Kidney (tissue), 14 donors: Measurements from ENCODE around the gene ASB6. TPM values are rescaled to one million over a fixed set of nuclear protein-coding genes. Genes with fewer than 3 reads are reported as not detected.

Source experiments
- DNase-seq, 5 donors: peaks; one replicate each; pipeline ENCODE4 v3.0.0-alpha.2; 2013 to 2020
- FAIRE-seq: peaks from 2 replicates; lab custom pipeline; 2012; peaks lifted over from hg19 to GRCh38; lab: Jason Lieb, UNC
- H3K27ac ChIP-seq, 2 donors: one replicate each; pipeline ENCODE4 v1.7.0; 2013; ENCODE audit warnings: low read depth in 2 of 2, low read length in 2 of 2, inconsistent platforms in 1 of 2
- H3K27me3 ChIP-seq: one replicate; pipeline ENCODE4 v1.7.1; 2013; ENCODE audit warnings: low read length, inconsistent platforms; ENCODE audit not compliant: control insufficient read depth, insufficient read depth
- H3K36me3 ChIP-seq, 3 donors: one replicate each; pipeline versions ENCODE4 v1.7.0 to v1.7.1; 2013; ENCODE audit warnings: low read length in 3 of 3, control low read depth in 1 of 3, inconsistent platforms in 1 of 3; ENCODE audit not compliant: insufficient read depth in 3 of 3, control insufficient read depth in 2 of 3
- H3K4me1 ChIP-seq, 3 donors: one replicate each; pipeline versions ENCODE4 v1.7.0 to v1.7.1; 2013; ENCODE audit warnings: low read length in 3 of 3, inconsistent platforms in 1 of 3, low read depth in 1 of 3; ENCODE audit not compliant: control insufficient read depth in 2 of 3, insufficient read depth in 2 of 3
- H3K4me3 ChIP-seq, 3 donors: one replicate each; pipeline versions ENCODE4 v1.7.0 to v1.8.1; 2013; ENCODE audit warnings: low read length in 3 of 3, control low read depth in 1 of 3, inconsistent platforms in 1 of 3
- H3K9ac ChIP-seq, 3 donors: one replicate each; pipeline versions ENCODE4 v1.7.0 to v1.7.1; 2013; ENCODE audit warnings: low read length in 3 of 3, control low read depth in 1 of 3, inconsistent platforms in 1 of 3
- H3K9me3 ChIP-seq, 3 donors: one replicate each; pipeline versions ENCODE4 v1.7.0 to v1.7.1; 2013; ENCODE audit warnings: low read length in 3 of 3, control low read depth in 1 of 3, inconsistent platforms in 1 of 3; ENCODE audit not compliant: control insufficient read depth in 2 of 3, insufficient read depth in 1 of 3
- intact Hi-C: fragments of 100-400 bp; cut with DNase I; formaldehyde crosslinking; loops from one replicate; pipeline ENCODE4 v1.11.1; 2022
- polyA plus RNA-seq: library from polyadenylated mRNA; stranded (reverse); fragments of 350-450 nt; fragmentation: Illumina TruSeq; extraction: RNeasy Lipid Tissue Mini Kit (QIAGEN cat#74804); gene quantifications from one replicate; pipeline ENCODE4 v1.2.3, GENCODE V29; 2014; ENCODE audit warnings: low read depth, low replicate concordance; ENCODE audit not compliant: insufficient read depth
- total RNA-seq: library from RNA; stranded (reverse); fragmentation: NEBNext Ultra II Directional; extraction: Animal tissue kit (Norgen Biotek cat#: 25700); gene quantifications from one replicate; pipeline ENCODE4 v1.2.1, GENCODE V29; 2021
- TF ChIP-seq, protein P1 (sequence below): IDR thresholded peaks from 3 replicates; pipeline ENCODE4 v1.5.1; 2012; ENCODE audit warnings: mild to moderate bottlenecking, moderate library complexity, borderline replicate concordance; ENCODE audit not compliant: insufficient read depth; ENCODE audit errors: extremely low read depth
- donor health status: control.
- donor health status: control.
- donor health status: control.
- donor health status: control.
- donor health status: control.
- donor health status: DM: yes; HTN: yes; CAD: no.
- donor health status: Normal renal cell carcinoma (clear cell type).

Gene ASB6
- total and polyA plus RNA-seq, 2 donors from 2014 or later: 18.1 to 22.5 TPM

DNA sequence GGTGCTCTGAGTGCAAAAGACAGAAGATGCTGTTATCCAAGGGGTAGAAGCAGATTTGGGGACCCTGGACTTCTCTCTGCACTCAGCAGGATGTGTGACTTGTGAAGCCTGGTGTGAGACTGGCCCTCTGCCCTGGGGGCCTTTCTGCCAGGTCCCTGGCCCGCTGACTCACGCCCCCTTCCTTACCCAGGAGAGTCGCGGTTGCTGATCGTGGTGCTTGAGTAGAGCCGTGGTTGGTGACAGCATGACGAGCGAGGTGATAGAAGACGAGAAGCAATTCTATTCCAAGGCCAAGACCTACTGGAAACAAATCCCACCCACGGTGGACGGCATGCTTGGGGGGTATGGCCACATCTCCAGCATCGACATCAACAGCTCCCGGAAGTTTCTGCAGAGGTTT, 9.5 kb downstream of the ASB6 start:
- H3K36me3 ChIP-seq: peaks cover 0 to 29% (median 24%) of the 10 kb centered on the region in 3 donors

DNA sequence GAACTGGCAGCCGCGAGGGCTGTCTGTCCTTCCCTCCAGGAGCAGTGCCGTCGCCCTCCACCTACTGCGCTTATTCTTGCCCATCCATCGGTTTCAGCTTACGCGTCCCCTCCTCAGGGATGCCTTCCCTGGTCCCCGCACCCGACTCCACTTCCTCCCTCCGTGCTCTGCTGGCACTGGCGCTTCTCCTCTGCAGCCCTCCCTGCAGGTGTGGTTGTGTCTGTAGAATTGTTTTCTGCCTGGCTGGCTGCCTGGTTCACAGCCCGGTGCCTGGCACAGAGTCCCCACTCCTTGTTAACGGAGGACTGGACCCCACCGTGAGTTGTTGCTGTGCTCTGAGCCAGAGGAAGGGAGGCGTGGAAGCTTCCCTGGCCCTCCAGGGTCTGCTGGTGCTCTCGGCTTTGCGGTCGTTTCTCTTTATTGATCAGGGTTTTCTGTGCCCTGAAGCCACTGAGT, 10.2 kb downstream of the ASB6 start:
- no peak overlapping the region for H3K4me3 ChIP-seq

More for the DNA sequence above, 9.5 kb downstream of the ASB6 start:
- TF ChIP-seq, protein P1, sequence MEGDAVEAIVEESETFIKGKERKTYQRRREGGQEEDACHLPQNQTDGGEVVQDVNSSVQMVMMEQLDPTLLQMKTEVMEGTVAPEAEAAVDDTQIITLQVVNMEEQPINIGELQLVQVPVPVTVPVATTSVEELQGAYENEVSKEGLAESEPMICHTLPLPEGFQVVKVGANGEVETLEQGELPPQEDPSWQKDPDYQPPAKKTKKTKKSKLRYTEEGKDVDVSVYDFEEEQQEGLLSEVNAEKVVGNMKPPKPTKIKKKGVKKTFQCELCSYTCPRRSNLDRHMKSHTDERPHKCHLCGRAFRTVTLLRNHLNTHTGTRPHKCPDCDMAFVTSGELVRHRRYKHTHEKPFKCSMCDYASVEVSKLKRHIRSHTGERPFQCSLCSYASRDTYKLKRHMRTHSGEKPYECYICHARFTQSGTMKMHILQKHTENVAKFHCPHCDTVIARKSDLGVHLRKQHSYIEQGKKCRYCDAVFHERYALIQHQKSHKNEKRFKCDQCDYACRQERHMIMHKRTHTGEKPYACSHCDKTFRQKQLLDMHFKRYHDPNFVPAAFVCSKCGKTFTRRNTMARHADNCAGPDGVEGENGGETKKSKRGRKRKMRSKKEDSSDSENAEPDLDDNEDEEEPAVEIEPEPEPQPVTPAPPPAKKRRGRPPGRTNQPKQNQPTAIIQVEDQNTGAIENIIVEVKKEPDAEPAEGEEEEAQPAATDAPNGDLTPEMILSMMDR: no peak
- peaks cover 0 to 28% (median 6%) of the 10 kb centered on the region in 3 donors for H3K4me1 ChIP-seq
- intact Hi-C loops: no loop called here
- no peak for DNase-seq
- H3K9me3 ChIP-seq: no peaks in the 10 kb centered on the region
- no peak overlapping the region for H3K9ac ChIP-seq
- H3K27me3 ChIP-seq: no peaks in the 10 kb centered on the region
- FAIRE-seq: no peak
- H3K27ac ChIP-seq: no peak overlapping the region
- no peak overlapping the region for H3K4me3 ChIP-seq

DNA sequence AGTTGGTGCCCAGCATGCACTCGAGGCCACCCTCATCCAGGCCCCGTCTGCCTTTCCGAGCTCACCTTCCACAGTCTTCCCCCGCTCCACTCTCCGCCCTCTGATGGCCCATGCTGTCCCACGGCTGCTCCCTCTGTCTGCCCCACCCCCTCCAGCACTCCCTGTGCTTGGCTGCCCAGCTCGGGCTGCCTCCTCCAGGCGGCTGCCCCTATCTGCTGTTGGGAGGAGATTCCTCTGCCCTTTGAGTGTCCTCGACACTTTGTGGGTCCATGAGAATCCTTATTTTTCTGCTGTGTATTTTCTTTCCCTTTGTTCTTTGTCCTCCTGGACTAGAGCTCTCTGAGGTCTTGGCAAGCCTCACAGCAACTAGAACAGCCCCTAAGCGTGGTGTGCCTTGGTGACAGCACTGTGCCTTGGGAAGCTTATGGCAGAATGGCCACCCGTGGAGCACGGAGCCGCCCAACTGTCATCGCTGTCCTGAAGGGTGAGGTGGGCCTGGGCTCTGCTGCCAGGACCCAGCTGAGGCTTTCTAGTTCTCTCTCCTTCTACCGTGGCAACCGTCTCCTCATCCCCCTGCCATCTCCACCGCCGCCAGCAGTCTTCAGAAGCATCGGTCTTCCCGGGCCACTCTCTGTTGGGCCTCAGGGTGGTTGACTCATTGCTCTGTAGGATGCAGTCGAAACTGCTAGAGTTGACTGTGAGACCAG, 10.8 kb downstream of the ASB6 start:
- TF ChIP-seq, protein P1: no peak
- DNase-seq (no peak), FAIRE-seq (no peak)
- Histone ChIP-seq H3K9me3 (no peaks in the 10 kb centered on the region), H3K36me3 (peaks cover 0 to 22% (median 19%) of the 10 kb centered on the region in 3 donors), H3K27ac (no peak overlapping the region), H3K9ac (no peak overlapping the region), H3K27me3 (no peaks in the 10 kb centered on the region), H3K4me3 (no peak overlapping the region), H3K4me1 (peaks cover 0 to 33% (median 6%) of the 10 kb centered on the region in 3 donors)
- intact Hi-C loops: no loop called here

More for the DNA sequence above, 10.2 kb downstream of the ASB6 start:
- Histone ChIP-seq H3K27ac (no peak overlapping the region), H3K9me3 (no peaks in the 10 kb centered on the region), H3K9ac (no peak overlapping the region), H3K4me1 (peaks cover 0 to 33% (median 6%) of the 10 kb centered on the region in 3 donors), H3K27me3 (no peaks in the 10 kb centered on the region), H3K36me3 (peaks cover 0 to 22% (median 19%) of the 10 kb centered on the region in 3 donors)
- FAIRE-seq: no peak
- intact Hi-C loops: no loop called here
- TF ChIP-seq, protein P1: no peak
- DNase-seq: no peak
